HPDE6-E6E7 (cell line): ENCODE measurements around the gene WDR6.

Experiments used
- DNase-seq: peaks from one replicate; pipeline ENCODE4 v3.0.0; 2011; ENCODE audit warnings: missing footprints; ENCODE audit errors: extremely low spot score

Gene WDR6, protein sequence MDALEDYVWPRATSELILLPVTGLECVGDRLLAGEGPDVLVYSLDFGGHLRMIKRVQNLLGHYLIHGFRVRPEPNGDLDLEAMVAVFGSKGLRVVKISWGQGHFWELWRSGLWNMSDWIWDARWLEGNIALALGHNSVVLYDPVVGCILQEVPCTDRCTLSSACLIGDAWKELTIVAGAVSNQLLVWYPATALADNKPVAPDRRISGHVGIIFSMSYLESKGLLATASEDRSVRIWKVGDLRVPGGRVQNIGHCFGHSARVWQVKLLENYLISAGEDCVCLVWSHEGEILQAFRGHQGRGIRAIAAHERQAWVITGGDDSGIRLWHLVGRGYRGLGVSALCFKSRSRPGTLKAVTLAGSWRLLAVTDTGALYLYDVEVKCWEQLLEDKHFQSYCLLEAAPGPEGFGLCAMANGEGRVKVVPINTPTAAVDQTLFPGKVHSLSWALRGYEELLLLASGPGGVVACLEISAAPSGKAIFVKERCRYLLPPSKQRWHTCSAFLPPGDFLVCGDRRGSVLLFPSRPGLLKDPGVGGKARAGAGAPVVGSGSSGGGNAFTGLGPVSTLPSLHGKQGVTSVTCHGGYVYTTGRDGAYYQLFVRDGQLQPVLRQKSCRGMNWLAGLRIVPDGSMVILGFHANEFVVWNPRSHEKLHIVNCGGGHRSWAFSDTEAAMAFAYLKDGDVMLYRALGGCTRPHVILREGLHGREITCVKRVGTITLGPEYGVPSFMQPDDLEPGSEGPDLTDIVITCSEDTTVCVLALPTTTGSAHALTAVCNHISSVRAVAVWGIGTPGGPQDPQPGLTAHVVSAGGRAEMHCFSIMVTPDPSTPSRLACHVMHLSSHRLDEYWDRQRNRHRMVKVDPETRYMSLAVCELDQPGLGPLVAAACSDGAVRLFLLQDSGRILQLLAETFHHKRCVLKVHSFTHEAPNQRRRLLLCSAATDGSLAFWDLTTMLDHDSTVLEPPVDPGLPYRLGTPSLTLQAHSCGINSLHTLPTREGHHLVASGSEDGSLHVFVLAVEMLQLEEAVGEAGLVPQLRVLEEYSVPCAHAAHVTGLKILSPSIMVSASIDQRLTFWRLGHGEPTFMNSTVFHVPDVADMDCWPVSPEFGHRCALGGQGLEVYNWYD

GRCh38 chr3:49007068-49007770 is at the start of gene WDR6:
WDR6 (plus strand) TSS chr3:49007391; CDS start chr3:49007432, 41 bp downstream.
- DNase-seq: peak; percentile 69

DNA sequence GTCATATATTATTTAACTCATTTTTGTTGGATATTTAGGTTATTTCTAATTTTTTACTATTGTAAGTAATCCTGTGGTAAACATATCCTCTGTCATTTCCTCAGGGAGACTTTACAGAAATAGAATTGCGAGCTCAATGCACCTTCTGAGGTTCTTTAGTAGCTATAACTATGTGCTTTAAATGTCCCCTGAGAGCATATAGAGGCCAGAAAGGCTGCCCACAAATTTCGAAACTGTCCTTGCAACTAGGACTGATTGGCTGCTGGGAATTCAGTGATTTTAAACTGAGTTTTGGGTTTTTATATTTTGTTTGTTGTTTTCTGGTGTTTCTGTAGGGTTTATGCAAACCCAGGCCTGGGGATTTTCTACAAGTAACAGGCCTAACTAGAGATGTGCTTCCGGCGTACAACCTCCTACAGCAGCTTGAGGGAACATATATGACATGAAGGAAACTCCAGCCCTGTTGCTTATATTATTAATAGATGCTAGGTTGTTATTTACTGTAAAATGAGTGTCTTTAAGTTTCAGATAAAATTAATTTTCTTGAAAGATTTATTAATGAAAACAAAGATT is 46.3 kb upstream of the WDR6 start:
- no peak for DNase-seq

GRCh38 chr3:48962340-48962739 is 44.9 kb upstream of the WDR6 start:
- DNase-seq: no peak

GRCh38 chr3:48962939-48963338 is 44.3 kb upstream of the WDR6 start:
- DNase-seq: no peak

GRCh38 chr3:48963591-48963990 is 43.6 kb upstream of the WDR6 start:
- no peak for DNase-seq

DNA sequence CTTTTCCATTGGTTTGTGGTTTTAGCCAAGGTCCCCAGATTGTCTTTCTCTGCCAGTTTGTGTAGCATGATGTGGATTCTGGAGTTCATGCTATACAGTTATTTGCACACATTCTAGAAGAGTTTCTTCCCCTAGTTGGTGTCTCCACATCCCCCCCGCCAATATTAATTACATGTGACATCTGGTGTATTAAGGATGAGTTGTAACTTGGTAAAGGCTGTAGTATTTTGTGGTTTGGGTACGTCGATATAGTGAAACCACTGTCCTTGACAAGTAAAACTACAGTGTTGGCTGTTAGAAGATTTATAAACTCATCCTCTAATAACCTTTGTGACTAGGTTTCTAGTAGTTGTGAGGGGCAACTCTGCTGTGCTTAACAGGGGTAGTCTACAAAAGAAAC is 40.8 kb upstream of the WDR6 start:
- DNase-seq: no peak

DNA sequence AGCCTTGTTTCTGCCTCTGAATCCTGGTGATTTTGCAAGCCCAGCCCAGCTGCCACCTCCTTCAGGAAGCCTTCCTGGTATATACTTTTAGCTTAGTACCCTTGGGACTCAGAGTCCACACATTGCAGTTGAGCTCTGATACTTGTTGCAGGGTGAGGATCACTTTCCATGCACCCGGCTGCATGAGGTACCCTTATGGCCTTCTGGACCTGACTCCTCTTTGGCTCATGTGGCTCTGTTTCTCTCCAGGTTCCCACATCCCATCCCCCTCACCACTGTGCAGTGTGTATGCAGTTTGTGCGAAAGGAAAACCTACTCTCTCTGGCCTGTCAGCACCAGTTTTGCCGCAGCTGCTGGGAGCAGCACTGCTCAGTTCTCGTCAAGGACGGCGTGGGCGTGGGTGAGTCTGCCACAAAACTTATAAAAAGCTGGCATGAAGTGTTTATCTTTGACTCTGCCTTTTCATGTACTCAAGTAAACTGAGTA is 40.3 kb upstream of the WDR6 start:
- DNase-seq: no peak

GRCh38 chr3:48970586-48970985 is 36.6 kb upstream of the WDR6 start:
- no peak for DNase-seq

- no peak for DNase-seq
Measured at GRCh38 chr3:48974076-48974864, 32.9 kb upstream of the WDR6 start.

DNA sequence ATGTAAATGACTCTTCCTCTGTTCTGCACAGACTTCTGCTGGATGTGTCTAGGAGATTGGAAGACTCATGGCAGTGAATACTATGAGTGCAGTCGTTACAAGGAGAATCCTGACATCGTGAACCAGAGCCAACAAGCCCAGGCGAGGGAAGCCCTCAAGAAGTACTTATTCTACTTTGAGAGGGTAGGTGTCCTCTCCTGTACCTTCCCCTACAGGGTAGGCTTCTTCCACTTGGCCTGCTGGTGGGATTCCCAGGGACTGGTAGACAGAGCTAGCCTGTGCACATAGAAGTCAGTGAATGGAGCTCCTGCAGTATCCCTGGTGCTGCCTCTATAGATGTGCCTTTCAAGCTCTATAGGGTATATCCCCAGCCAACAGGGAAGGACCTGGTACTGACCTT is 27.7 kb upstream of the WDR6 start:
- no peak for DNase-seq

GRCh38 chr3:48980295-48980694 is 26.9 kb upstream of the WDR6 start:
- no peak for DNase-seq

- no peak for DNase-seq
Measured at GRCh38 chr3:48982016-48982415, 25.2 kb upstream of the WDR6 start.

DNA sequence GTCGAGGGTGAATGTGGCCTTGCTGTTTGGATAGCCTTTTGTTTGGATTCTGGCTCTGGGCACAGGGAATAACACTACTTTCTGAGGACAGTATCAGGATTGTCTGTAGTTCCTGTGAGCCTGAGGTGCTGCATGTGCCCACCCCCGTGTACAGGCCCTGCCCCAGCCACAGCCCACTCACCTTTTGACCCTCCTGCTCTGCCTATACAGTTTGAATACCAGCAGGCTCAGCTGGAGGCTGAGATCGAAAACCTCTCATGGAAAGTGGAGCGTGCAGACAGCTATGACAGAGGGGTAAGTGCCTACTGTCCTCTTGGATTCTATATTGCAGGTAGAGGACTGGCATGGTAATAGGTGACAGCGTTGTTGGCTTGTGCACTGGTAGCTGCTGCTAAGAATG is 24.5 kb upstream of the WDR6 start:
- DNase-seq: no peak

- no peak for DNase-seq
Measured at GRCh38 chr3:48983096-48983495, 24.1 kb upstream of the WDR6 start.

- DNase-seq: no peak
Measured at GRCh38 chr3:48984663-48985062, 22.5 kb upstream of the WDR6 start.

DNA sequence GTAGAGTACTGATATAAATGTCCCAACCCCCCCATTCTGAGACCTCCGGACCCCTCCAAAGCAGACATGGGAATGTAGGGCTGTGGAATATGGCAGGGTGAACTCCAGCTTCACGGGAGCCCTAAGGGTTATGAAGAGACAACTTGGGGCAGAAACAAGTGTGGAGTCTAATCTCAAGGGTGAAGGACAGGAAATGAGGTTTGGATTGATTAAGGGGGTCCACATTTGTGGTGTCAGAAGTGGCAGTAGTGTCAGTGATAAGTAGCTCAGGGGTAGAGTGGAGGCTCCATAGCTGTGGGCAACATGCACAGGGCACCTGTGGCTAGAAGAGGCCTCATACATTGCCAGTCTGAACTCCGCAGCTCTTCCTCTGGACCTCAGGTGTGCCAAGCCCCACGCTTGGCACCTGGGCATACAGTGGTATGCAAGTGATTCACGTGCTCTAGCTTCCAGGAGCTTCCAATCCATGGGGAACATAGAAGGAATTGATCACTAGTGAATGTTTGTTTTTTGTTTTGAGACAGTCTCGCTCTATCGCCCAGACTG is 21.3 kb upstream of the WDR6 start:
- no peak for DNase-seq

GRCh38 chr3:48989126-48989795 is 17.9 kb upstream of the WDR6 start:
- no peak for DNase-seq

GRCh38 chr3:48989796-48990635 is 17.2 kb upstream of the WDR6 start, which contains the start of gene P4HTM:
P4HTM (plus strand) TSS chr3:48990241; CDS start chr3:48990257, 16 bp downstream.
- DNase-seq: peak; percentile 9
